Measurements from ENCODE around the gene SIK3. TPM values are rescaled to one million over a fixed set of nuclear protein-coding genes. Genes with fewer than 3 reads are reported as not detected.

SIK3 gene
- total RNA-seq, 1 experiment from 2014 or later, result 31.4 TPM

DNA sequence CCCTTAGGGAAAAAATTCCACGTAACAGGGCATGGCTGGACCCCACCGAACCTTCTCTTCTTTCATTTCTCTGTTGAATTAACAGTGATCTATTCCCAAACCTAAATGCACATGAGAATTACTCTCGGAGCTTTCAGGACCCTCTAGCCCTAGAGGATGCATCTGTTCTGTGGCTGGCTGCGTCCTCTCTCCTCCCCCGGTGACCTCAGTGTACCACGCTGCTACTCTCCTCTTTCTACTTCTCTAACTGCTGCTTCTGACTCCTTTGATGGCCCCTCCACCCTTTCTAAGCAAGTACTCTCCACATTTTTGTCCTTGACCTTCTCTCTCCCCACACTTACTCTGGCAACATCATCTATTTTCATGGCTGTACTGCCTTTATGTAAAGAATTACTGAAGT is 248.7 kb downstream of the SIK3 start:
- H3T11ph ChIP-seq (ENCODE audit: low read length), result no peak overlapping the region
- H3K79me1 ChIP-seq (ENCODE audit: insufficient read depth, low read depth, low read length, poor library complexity, severe bottlenecking), result no peaks in the 10 kb centered on the region
- no peak overlapping the region for H3K56ac ChIP-seq (ENCODE audit: insufficient read length, low read depth, low read length)
- no peak overlapping the region for H2BK120ac ChIP-seq (ENCODE audit: low read depth, low read length, poor library complexity, severe bottlenecking)
- Mint-ChIP-seq H3K36me3 (ENCODE audit: insufficient read depth in 1 of 3, low read depth in 3 of 3) (peaks cover 13 to 46% (median 40%) of the 10 kb centered on the region in 3 experiments; a peak in 6 of 7 replicates), H3K27ac (peak overlapping the region in 2 of 3 experiments; percentile 2 to 66; a peak in 2 of 7 replicates), H3K9me3 (no peaks in the 10 kb centered on the region), H3K27me3 (ENCODE audit: low read depth) (no peaks in the 10 kb centered on the region), H3K4me3 (no peak overlapping the region), H3K4me1 (no peaks in the 10 kb centered on the region)
- H3K9ac ChIP-seq (ENCODE audit: extremely low read depth, insufficient read length, low read length), result no peak overlapping the region
- H2BK12ac ChIP-seq (ENCODE audit: insufficient read length, low read depth, low read length), result no peak overlapping the region
- H3K79me2 ChIP-seq (ENCODE audit: insufficient read depth, low read length), result no peaks in the 10 kb centered on the region
- no peaks in the 10 kb centered on the region for H3K4me1 ChIP-seq (ENCODE audit: insufficient read depth, low read length)
- WGBS (ENCODE audit: extremely low coverage, insufficient read length, low lambda C conversion rate), result no CpG with 5 or more reads among the region's 6 CpGs
- H3K23me2 ChIP-seq (ENCODE audit: insufficient read length, low read depth, low read length, poor library complexity, severe bottlenecking), result no peaks in the 10 kb centered on the region
- H3K23ac ChIP-seq (ENCODE audit: insufficient read length, low read depth, low read length), result no peak overlapping the region
- no peak overlapping the region for H3K14ac ChIP-seq (ENCODE audit: insufficient read depth, low read length)
- no peaks in the 10 kb centered on the region for H4K20me1 ChIP-seq (ENCODE audit: control insufficient read depth, insufficient read depth, insufficient read length)
- no peaks in the 10 kb centered on the region for H3K27me3 ChIP-seq (ENCODE audit: insufficient read depth, low read length)
- no peak overlapping the region for H2BK15ac ChIP-seq (ENCODE audit: low read depth, low read length)
- no peak overlapping the region for H3K18ac ChIP-seq (ENCODE audit: insufficient read length, low read depth, low read length)
- H4K8ac ChIP-seq (replicated peaks; ENCODE audit: insufficient read length, low read depth, low read length), result no peak overlapping the region
- H4K91ac ChIP-seq (ENCODE audit: insufficient read length, low read depth, low read length), result no peak overlapping the region
- H4K5ac ChIP-seq (ENCODE audit: insufficient read length, low read depth, low read length), result no peak overlapping the region
- no peak overlapping the region for H2BK20ac ChIP-seq (ENCODE audit: low read depth, low read length, poor library complexity, severe bottlenecking)
- no peak overlapping the region for H3K4me2 ChIP-seq (ENCODE audit: insufficient read depth, insufficient read length, low read length)
- H3K9me3 ChIP-seq (ENCODE audit: control insufficient read depth, low read depth, low read length), result no peaks in the 10 kb centered on the region
- no peak overlapping the region for H3K4ac ChIP-seq (ENCODE audit: low read depth, low read length)
- no peak overlapping the region for H2BK5ac ChIP-seq (ENCODE audit: insufficient read length, low read length)
- no peak overlapping the region for H2AK5ac ChIP-seq (ENCODE audit: insufficient read length, low read length)
- no peak overlapping the region for H2AFZ ChIP-seq (ENCODE audit: low read length)
- TF ChIP-seq, protein P1, sequence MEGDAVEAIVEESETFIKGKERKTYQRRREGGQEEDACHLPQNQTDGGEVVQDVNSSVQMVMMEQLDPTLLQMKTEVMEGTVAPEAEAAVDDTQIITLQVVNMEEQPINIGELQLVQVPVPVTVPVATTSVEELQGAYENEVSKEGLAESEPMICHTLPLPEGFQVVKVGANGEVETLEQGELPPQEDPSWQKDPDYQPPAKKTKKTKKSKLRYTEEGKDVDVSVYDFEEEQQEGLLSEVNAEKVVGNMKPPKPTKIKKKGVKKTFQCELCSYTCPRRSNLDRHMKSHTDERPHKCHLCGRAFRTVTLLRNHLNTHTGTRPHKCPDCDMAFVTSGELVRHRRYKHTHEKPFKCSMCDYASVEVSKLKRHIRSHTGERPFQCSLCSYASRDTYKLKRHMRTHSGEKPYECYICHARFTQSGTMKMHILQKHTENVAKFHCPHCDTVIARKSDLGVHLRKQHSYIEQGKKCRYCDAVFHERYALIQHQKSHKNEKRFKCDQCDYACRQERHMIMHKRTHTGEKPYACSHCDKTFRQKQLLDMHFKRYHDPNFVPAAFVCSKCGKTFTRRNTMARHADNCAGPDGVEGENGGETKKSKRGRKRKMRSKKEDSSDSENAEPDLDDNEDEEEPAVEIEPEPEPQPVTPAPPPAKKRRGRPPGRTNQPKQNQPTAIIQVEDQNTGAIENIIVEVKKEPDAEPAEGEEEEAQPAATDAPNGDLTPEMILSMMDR (conservative IDR thresholded peaks at IDR 0.05), result no peak
- no peak for DNase-seq
- H3K27ac ChIP-seq (ENCODE audit: insufficient read length, low read depth, low read length), result no peak overlapping the region
